ENCODE results near the gene CD180.

DNA sequence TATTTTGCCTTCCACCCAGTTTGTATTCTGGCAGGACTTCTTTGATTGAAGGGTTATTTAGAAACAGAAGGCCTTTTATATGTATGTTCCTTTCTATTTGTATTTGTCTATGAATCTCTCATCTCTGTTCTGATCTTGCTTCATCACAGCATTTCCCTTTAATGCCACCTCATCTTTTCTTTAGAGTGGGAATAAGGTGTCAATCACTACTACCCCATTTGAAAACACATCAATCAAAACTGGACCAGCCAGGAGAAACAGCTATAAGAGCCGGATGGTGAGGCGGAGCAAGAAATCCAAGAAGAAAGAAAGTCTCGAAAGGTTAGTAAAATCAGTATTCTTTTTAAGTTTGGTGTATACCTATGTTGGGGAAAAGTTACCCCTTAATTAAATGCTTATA lies 36.3 kb downstream of the CD180 start:
- TF ChIP-seq POLR2AphosphoS5 (IDR thresholded peaks at IDR 0.05; ENCODE audit: low read depth, low read length) (no peak), TAF1 (IDR thresholded peaks at IDR 0.05; ENCODE audit: borderline replicate concordance, insufficient read depth, low read length) (no peak)
- TF ChIP-seq, protein P1, sequence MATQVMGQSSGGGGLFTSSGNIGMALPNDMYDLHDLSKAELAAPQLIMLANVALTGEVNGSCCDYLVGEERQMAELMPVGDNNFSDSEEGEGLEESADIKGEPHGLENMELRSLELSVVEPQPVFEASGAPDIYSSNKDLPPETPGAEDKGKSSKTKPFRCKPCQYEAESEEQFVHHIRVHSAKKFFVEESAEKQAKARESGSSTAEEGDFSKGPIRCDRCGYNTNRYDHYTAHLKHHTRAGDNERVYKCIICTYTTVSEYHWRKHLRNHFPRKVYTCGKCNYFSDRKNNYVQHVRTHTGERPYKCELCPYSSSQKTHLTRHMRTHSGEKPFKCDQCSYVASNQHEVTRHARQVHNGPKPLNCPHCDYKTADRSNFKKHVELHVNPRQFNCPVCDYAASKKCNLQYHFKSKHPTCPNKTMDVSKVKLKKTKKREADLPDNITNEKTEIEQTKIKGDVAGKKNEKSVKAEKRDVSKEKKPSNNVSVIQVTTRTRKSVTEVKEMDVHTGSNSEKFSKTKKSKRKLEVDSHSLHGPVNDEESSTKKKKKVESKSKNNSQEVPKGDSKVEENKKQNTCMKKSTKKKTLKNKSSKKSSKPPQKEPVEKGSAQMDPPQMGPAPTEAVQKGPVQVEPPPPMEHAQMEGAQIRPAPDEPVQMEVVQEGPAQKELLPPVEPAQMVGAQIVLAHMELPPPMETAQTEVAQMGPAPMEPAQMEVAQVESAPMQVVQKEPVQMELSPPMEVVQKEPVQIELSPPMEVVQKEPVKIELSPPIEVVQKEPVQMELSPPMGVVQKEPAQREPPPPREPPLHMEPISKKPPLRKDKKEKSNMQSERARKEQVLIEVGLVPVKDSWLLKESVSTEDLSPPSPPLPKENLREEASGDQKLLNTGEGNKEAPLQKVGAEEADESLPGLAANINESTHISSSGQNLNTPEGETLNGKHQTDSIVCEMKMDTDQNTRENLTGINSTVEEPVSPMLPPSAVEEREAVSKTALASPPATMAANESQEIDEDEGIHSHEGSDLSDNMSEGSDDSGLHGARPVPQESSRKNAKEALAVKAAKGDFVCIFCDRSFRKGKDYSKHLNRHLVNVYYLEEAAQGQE (IDR thresholded peaks at IDR 0.05; ENCODE audit: insufficient read depth in 1 of 2, low read depth in 2 of 2, low read length in 2 of 2): no peak
